ENCODE measurements around the gene EP400.

EP400 gene

DNA sequence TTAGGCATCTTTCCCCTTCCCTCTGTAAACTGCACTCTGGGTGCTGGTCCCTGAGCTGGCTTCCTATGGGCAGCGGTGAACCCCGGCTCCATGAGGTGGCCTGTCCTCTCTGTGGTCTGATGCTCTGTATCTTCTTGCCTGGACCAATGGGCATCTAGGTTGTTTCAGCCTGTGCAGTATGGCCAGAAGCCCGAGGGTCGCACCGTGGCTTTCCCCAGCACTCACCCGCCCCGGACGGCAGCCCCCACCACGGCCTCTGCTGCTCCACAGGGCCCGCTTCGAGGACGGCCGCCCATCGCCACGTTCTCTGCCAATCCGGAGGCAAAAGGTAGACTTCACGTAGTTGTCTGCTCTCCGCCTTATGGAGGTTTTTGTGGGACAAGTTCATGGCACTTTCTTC is 70.1 kb downstream of the EP400 start:
- DNase-seq (ENCODE audit: low read depth in 2 of 2) = no peak

GRCh38 chr12:132020292-132020691 is 70.5 kb downstream of the EP400 start:
- no peak for DNase-seq (ENCODE audit: low read depth in 2 of 2)

GRCh38 chr12:132021031-132021871 is 71.5 kb downstream of the EP400 start:
- no peak for DNase-seq (ENCODE audit: low read depth in 2 of 2)

GRCh38 chr12:132021965-132022364 is 72.2 kb downstream of the EP400 start:
- no peak for DNase-seq (ENCODE audit: low read depth in 2 of 2)

DNA sequence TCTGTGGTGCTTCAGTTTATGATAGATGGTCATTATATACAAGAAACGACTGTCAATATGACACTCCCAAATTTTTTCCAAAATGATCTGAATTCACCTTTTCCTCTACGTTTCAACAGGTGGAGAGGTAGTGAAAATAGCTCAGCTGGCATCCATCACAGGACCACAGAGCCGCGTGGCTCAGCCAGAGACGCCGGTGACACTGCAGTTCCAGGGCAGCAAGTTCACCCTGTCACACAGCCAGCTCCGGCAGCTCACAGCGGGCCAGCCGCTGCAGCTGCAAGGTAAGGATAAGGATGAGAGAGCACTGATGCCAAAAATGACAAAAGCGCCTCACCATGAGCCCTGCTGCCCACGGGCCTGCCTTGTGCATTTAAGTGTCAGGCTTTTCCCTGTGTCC is 73.9 kb downstream of the EP400 start:
- DNase-seq (ENCODE audit: low read depth in 2 of 2) = no peak

DNA sequence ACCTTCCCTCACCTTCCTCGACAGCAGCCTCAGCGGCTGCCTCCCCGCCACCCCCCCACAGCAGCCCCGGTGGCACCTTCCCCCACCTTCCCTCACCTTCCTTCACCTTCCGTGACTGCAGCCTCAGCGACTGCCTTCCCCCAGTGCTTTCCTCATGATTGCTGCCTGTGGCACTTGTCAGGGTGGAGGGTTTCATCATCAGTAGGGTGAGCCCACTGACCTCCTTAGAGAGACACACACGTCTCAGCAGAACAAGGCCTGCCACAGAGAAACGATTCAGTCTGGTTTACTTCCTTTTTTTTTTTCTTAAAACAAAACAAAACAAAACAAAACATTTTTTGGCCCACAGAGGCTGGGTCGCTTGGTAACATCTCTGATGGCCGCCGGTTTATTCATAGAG is 75.0 kb downstream of the EP400 start:
- no peak for DNase-seq (ENCODE audit: low read depth in 2 of 2)

- no peak for DNase-seq (ENCODE audit: low read depth in 2 of 2)
Measured at GRCh38 chr12:132025526-132025925, 75.8 kb downstream of the EP400 start.

- no peak for DNase-seq (ENCODE audit: low read depth in 2 of 2)
Measured at GRCh38 chr12:132026061-132026795, 76.5 kb downstream of the EP400 start.

DNA sequence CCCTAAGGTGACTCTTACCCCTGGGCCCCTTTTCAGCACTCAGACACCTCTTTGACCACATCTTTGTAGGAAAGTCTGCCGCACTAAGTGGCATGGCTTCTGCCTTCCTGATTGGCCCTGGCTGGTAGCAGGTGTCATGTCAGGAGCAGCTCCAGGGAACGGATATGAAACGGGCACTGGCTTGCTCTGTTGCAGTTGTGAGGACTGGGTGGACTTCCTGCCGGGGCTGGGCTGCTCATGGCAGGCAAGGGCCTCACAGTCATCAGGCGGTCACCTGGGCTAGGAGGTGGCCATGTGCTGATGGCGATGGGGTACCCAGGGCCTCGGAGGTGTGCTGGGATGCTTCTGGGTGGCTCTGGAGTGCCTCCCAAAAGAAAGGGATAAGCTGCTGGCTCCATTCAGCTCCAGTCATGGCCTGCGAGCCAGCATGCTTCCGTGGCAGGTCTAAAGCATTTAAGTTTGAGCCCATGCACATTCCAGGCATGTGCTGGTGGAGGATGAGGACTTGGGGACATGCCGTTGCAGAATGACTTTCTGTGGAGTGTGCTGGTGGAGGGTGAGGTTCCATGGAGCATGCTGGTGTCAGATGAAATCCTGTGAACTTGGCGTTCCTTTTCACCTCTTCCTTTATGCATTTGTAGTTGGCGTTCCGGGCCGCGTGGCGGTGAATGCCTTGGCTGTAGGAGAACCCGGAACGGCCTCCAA is 77.2 kb downstream of the EP400 start:
- DNase-seq (ENCODE audit: low read depth in 2 of 2) = no peak

GRCh38 chr12:132027636-132028035 is 77.9 kb downstream of the EP400 start:
- no peak for DNase-seq (ENCODE audit: low read depth in 2 of 2)

GRCh38 chr12:132028111-132028510 is 78.4 kb downstream of the EP400 start:
- DNase-seq (ENCODE audit: low read depth in 2 of 2) = no peak

DNA sequence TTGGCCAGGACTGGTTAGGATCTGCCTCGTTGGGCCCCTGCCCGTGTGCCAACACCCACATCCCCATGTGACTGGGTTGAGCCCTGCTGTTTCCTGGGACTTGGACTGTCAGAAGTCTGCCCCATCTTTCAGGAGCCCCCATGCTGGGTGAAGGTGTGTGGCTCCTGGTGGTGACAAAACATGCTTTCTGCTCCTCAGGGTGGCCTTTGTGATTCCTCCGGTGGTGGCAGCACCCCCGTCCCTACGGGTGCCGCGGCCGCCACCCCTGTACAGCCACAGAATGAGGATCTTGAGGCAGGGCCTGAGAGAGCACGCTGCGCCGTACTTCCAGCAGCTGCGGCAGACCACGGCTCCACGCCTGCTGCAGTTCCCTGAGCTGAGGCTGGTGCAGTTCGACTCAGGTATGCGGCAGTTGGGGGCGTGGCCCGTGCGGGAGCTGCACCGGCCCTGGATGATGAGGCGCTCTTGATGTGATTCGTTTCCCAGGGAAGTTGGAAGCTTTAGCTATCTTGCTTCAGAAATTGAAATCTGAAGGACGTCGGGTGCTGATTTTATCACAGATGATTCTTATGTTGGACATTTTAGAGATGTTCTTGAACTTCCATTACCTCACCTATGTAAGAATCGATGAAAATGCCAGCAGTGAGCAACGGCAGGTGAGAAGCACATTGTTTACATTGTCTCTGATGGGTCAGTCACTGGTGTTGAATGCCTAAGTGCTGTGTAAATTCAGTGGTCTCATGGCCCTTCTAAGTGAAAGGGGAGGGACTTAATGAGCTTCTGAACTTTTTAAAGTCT is 80.0 kb downstream of the EP400 start:
- DNase-seq (ENCODE audit: low read depth in 2 of 2) = no peak

DNA sequence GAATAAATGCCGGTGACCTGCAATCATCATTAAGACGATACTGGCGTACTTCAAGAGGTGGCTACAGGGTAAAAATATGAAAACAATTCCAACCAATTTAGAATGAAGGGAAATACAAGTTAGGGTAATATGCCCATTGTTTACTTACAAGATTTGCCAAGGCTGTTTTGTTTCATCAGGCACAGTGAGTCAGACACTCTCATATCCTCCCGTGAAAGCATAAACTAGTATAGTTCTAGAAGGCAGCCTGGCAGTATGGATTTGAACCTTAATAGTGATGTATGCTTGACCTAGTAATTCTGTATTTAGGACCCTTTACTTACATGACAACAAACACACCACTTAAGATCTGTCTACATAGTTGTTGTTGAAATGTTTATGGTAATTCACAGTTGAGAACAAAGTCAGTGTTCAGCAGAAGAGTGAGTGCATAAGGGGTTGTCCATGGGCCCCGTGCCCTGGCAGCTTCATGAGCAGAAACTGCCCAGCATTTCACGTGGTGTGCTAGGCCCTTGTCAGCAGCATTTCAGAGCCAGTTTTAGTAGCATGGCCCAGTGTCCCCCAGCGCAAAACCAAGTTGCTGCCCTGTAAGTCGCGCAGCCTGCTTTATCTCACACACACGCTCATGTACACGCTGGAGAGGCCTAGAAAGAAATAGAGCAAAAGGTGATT is 80.8 kb downstream of the EP400 start:
- no peak for DNase-seq (ENCODE audit: low read depth in 2 of 2)

DNA sequence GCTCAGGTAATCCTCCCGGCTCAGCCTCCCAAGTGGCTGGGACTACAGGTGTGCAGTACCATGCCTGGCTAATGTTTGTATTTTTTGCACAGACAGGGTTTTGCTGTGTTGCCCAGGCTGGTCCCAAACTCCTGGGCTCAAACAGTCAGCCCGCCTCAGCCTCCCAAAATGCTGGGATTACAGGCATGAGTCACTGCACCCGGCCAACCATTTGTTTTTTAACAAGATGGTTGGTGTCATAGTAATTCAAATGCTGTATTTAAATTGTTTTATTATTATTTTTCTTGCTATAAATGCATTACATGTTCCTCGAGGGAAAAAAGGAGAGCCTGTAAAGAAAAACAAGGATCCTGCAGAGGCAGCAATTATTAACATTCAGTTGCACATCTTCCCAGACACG is 83.9 kb downstream of the EP400 start:
- DNase-seq (ENCODE audit: low read depth in 2 of 2) = no peak

GRCh38 chr12:132036063-132036683 is 86.4 kb downstream of the EP400 start:
- DNase-seq (ENCODE audit: low read depth in 2 of 2) = no peak

- DNase-seq (ENCODE audit: low read depth in 2 of 2) = no peak
Measured at GRCh38 chr12:132040906-132041606, 91.3 kb downstream of the EP400 start.

GRCh38 chr12:132043216-132043615 is 93.5 kb downstream of the EP400 start:
- no peak for DNase-seq (ENCODE audit: low read depth in 2 of 2)

GRCh38 chr12:132043770-132044467 is 94.2 kb downstream of the EP400 start:
- DNase-seq (ENCODE audit: low read depth in 2 of 2) = no peak

DNA sequence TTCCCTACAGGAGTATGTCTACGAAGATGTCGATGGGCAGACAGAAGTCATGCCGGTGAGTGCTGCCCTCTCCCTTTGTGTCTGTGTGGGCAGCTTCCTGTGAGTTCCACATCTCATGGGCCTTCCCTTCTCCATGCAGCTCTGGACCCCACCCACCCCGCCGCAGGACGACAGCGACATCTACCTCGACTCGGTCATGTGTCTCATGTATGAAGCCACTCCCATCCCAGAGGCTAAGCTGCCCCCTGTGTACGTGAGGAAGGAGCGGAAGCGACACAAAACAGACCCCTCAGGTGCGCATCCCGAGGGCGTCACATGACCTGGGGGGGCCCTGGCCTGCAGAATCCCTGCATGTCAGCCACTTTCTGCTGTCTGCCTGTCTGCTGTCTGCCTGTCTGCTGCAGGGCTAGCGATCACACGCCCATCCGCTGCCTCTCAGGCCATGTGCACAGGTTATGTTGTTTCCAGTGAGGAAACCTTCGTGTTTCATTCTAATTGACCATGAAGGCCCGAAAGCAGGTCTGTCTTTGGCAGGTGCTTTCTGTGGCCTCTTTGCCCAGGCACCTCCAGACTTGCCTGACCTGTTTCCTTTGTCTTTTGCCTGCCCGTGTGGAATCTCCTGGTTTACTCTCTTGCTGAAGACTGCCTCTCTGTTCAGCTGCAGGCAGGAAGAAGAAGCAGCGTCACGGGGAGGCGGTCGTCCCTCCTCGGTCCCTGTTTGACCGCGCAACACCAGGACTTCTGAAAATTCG is 95.1 kb downstream of the EP400 start:
- no peak for DNase-seq (ENCODE audit: low read depth in 2 of 2)

Measured in stimulated activated CD4-positive, alpha-beta T cell treated with anti-CD3 and anti-CD28 coated beads, Interleukin-1b, Interleukin-23, amount 100 ng/mL, for 4 hours (primary cell).